Gastroesophageal sphincter (tissue), 4 donors: Measurements from ENCODE around the gene MPHOSPH10. TPM values are rescaled to one million over a fixed set of nuclear protein-coding genes. Genes with fewer than 3 reads are reported as not detected.
"Not testable (repeated sequence)": the region's sequence is repeated elsewhere in the genome, so short reads cannot be mapped to it uniquely, and the experiment has no call there.

Source experiments
- ATAC-seq: fragments of 150-250 bp; one replicate; pipeline ENCODE4 v1.9.1; 2016; ENCODE audit warnings: mild to moderate bottlenecking, moderate library complexity
- H3K27ac ChIP-seq, 4 donors: fragments of 200-600 bp; sonication (generic) in 3 of 4; 1 replicate in 3 of 4; 2 replicates in 1 of 4; pipeline ENCODE4 v1.5.1; 2016 to 2019
- H3K27me3 ChIP-seq: fragments of 200-600 bp; sonication (generic); one replicate; pipeline ENCODE4 v1.5.1; 2019
- H3K36me3 ChIP-seq, 2 donors: fragments of 200-600 bp; sonication (generic); one replicate each; pipeline ENCODE4 v1.5.1; 2019; ENCODE audit warnings: control low read depth in 1 of 2
- H3K4me1 ChIP-seq, 3 donors: fragments of 200-600 bp; sonication (generic); 1 replicate in 2 of 3; 2 replicates in 1 of 3; pipeline ENCODE4 v1.5.1; 2016 to 2019; ENCODE audit warnings: control low read depth in 2 of 3
- H3K4me3 ChIP-seq, 2 donors: fragments of 200-600 bp; sonication (generic); one replicate each; pipeline ENCODE4 v1.5.1; 2019; ENCODE audit warnings: mild to moderate bottlenecking in 1 of 2, moderate library complexity in 1 of 2
- H3K9me3 ChIP-seq, 3 donors: fragments of 200-600 bp; sonication (generic); one replicate each; pipeline ENCODE4 v1.5.1; 2017 to 2019; ENCODE audit warnings: control low read depth in 2 of 3
- CTCF ChIP-seq, 4 experiments: fragments of 200-600 bp in 2 of 4; fragments of 450-650 bp in 2 of 4; sonication (generic) in 1 of 4; IDR thresholded peaks; one replicate each; pipeline ENCODE4 v1.5.1; 2017 to 2019; ENCODE audit warnings: antibody characterized with exemption in 4 of 4, mild to moderate bottlenecking in 2 of 4, moderate library complexity in 2 of 4
- EP300 ChIP-seq: sonication (generic); formaldehyde crosslinking; IDR thresholded peaks from one replicate; pipeline ENCODE4 v1.6.1; 2017; ENCODE audit warnings: antibody characterized with exemption, mild to moderate bottlenecking
- POLR2A ChIP-seq, 2 donors: fragments of 450-650 bp; IDR thresholded peaks; one replicate each; pipeline ENCODE4 v1.6.1; 2017; ENCODE audit warnings: antibody characterized with exemption in 2 of 2, mild to moderate bottlenecking in 2 of 2, moderate library complexity in 1 of 2
- POLR2AphosphoS5 ChIP-seq: sonication (generic); formaldehyde crosslinking; IDR thresholded peaks from one replicate; pipeline ENCODE4 v1.6.1; 2017; ENCODE audit warnings: antibody characterized with exemption
- WGBS, 2 donors: methylation state at CpG; one replicate each; pipeline ENCODE4 v1.1.5; 2018; ENCODE audit warnings: low coverage in 1 of 2; 5-methylcytosine and 5-hydroxymethylcytosine counted together
- total RNA-seq, 4 donors: library from RNA; depleted of rRNA; stranded (reverse); fragments of >200 nt; gene quantifications; one replicate each; pipeline ENCODE4 v1.1.0, GENCODE V29; 2016

The MPHOSPH10 gene
- total RNA-seq, 4 donors from 2014 or later: 16.2 to 24.6 (median 22.1) TPM

GRCh38 chr2:71166812-71167211, 36.4 kb downstream of the MPHOSPH10 start:
- Histone ChIP-seq H3K9me3 (no peaks in the 10 kb centered on the region), H3K36me3 (no peaks in the 10 kb centered on the region), H3K4me1 (no peaks in the 10 kb centered on the region), H3K27me3 (no peaks in the 10 kb centered on the region), H3K27ac (no peak overlapping the region), H3K4me3 (no peak overlapping the region)
- WGBS, 2 donors: 67% methylated on average over 1 of the region's 3 CpGs; no CpG with 5 or more reads in 1 of the 2 donors
- TF ChIP-seq EP300 (no peak), CTCF (IDR thresholded peaks at IDR 0.05) (no peak)
- no peak for ATAC-seq

GRCh38 chr2:71173096-71173495, 42.7 kb downstream of the MPHOSPH10 start:
- ATAC-seq: no peak
- H3K27ac ChIP-seq: no peak overlapping the region
- H3K9me3 ChIP-seq: no peaks in the 10 kb centered on the region
- H3K4me3 ChIP-seq: no peak overlapping the region
- 60 to 63% methylated on average over 1 of the region's 1 CpG for WGBS, 2 donors
- TF ChIP-seq POLR2AphosphoS5 (no peak), CTCF (IDR thresholded peaks at IDR 0.05) (no peak), POLR2A (IDR thresholded peaks at IDR 0.05) (no peak), EP300 (no peak)
- no peaks in the 10 kb centered on the region for H3K4me1 ChIP-seq
- peaks cover 12% of the 10 kb centered on the region for H3K27me3 ChIP-seq
- no peaks in the 10 kb centered on the region for H3K36me3 ChIP-seq

DNA sequence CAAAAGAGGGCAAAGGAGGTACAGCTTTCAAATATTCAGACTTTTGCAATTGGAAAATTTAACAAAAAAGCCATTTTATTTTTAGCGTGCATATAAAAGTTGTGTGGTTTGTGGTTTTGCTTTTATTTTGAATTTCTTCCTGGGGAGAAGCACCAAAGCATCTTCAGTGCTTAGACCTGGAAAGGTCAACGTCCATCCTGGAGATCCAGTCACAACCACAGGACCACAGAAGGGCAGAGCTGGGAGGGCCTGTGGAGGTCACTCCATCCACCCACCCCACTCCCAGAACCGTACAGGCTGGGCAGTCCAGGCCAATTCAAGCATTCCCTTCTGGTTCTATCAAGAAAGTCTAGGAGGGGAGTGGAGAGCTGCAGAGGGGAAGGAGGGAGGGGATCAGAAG, 43.8 kb downstream of the MPHOSPH10 start:
- H3K9me3 ChIP-seq: no peaks in the 10 kb centered on the region
- no peak overlapping the region for H3K27ac ChIP-seq
- no peak for TF ChIP-seq POLR2A (IDR thresholded peaks at IDR 0.05)
- TF ChIP-seq POLR2AphosphoS5: no peak
- TF ChIP-seq EP300: no peak
- TF ChIP-seq CTCF (IDR thresholded peaks at IDR 0.05): no peak
- ATAC-seq: no peak
- H3K27me3 ChIP-seq: peaks cover 12% of the 10 kb centered on the region
- no peaks in the 10 kb centered on the region for H3K36me3 ChIP-seq
- WGBS, 2 donors: 22 to 62% methylated on average over 1 to 3 of the region's 3 CpGs
- H3K4me3 ChIP-seq: no peak overlapping the region
- H3K4me1 ChIP-seq: no peaks in the 10 kb centered on the region

GRCh38 chr2:71178836-71179235, 48.4 kb downstream of the MPHOSPH10 start:
- not testable (repeated sequence) for H3K27me3 ChIP-seq, H3K36me3 ChIP-seq, H3K27ac ChIP-seq, H3K4me3 ChIP-seq, ATAC-seq, H3K4me1 ChIP-seq, H3K9me3 ChIP-seq
- WGBS, 2 donors: 72 to 80% methylated on average over 4 to 5 of the region's 8 CpGs

GRCh38 chr2:71181316-71181715, 50.9 kb downstream of the MPHOSPH10 start:
- 61 to 77% methylated on average over 2 of the region's 2 CpGs for WGBS, 2 donors
- peaks cover 0 to 10% of the 10 kb centered on the region in 2 donors for H3K36me3 ChIP-seq
- no peak for ATAC-seq
- H3K4me1 ChIP-seq: no peaks in the 10 kb centered on the region
- no peak overlapping the region for H3K4me3 ChIP-seq
- no peaks in the 10 kb centered on the region for H3K27me3 ChIP-seq
- TF ChIP-seq EP300 (no peak), POLR2AphosphoS5 (no peak), POLR2A (IDR thresholded peaks at IDR 0.05) (no peak), CTCF (IDR thresholded peaks at IDR 0.05) (no peak)
- H3K27ac ChIP-seq: no peak overlapping the region
- no peaks in the 10 kb centered on the region for H3K9me3 ChIP-seq

GRCh38 chr2:71183306-71184115, 53.1 kb downstream of the MPHOSPH10 start:
- 0 to 21% methylated on average over 1 to 2 of the region's 5 CpGs for WGBS, 2 donors
- H3K36me3 ChIP-seq: peaks cover 0 to 27% of the 10 kb centered on the region in 2 donors
- H3K4me1 ChIP-seq, H3K4me3 ChIP-seq, H3K27ac ChIP-seq, H3K9me3 ChIP-seq, ATAC-seq, H3K27me3 ChIP-seq: not testable (repeated sequence)
